ENCODE measurements around the gene RET.
A peak's percentile ranks its signal among the peaks of the same experiment; 100 is the strongest.

Gene RET

GRCh38 chr10:43076876-43077420 lies at the start of gene RET:
Gene RET, plus strand, starts transcription at chr10:43077069. Its CDS starts 190 bp downstream, at chr10:43077259.
- DNase-seq = peak in 8 of 58 donors; percentile 8 to 34 (median 22)

GRCh38 chr10:43027331-43027955 lies 49.4 kb upstream of the RET start:
- no peak for DNase-seq

- no peak for DNase-seq
Measured at GRCh38 chr10:43028143-43028542, 48.7 kb upstream of the RET start.

- DNase-seq = no peak
Measured at GRCh38 chr10:43029043-43029442, 47.8 kb upstream of the RET start.

- DNase-seq = no peak
Measured at GRCh38 chr10:43032613-43033012, 44.3 kb upstream of the RET start.

GRCh38 chr10:43035800-43036199 lies 41.1 kb upstream of the RET start:
- no peak for DNase-seq

GRCh38 chr10:43036481-43037428 lies 40.1 kb upstream of the RET start:
- no peak for DNase-seq

GRCh38 chr10:43037440-43037839 lies 39.4 kb upstream of the RET start:
- no peak for DNase-seq

- DNase-seq = no peak
Measured at GRCh38 chr10:43037942-43038782, 38.7 kb upstream of the RET start.

GRCh38 chr10:43038783-43039623 lies 37.9 kb upstream of the RET start:
- no peak for DNase-seq

- no peak for DNase-seq
Measured at GRCh38 chr10:43039624-43040481, 37.0 kb upstream of the RET start.

- DNase-seq = no peak
Measured at GRCh38 chr10:43040482-43041256, 36.2 kb upstream of the RET start.

GRCh38 chr10:43041422-43042342 lies 35.2 kb upstream of the RET start:
- DNase-seq = no peak

GRCh38 chr10:43042503-43043341 lies 34.1 kb upstream of the RET start:
- no peak for DNase-seq

- DNase-seq = no peak
Measured at GRCh38 chr10:43043342-43043772, 33.5 kb upstream of the RET start.

GRCh38 chr10:43043773-43044447 lies 33.0 kb upstream of the RET start:
- DNase-seq = no peak
